ENCODE data around the gene PRADC1. TPM values are rescaled to one million over a fixed set of nuclear protein-coding genes. Genes with fewer than 3 reads are reported as not detected.

The PRADC1 gene
- total and polyA plus RNA-seq, 4 donors, result 12.1 to 41.4 (median 30.6) TPM

DNA sequence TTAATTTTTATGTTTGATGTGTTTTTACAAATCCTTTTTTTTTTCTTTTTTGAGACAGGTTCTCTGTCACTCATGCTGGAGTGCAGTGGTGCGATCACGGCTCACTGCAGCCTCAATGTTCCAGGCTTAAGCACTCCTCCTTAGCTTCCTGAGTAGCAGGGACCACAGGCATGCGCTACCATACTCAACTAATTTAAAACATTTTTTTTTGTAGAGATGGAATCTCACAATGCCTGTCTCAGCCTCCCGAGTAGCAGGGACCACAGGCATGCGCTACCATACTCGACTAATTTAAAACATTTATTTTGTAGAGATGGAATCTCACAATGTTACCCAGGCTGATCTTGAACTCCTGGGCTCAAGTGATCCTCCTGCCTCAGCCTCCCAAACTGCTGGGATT is 27.4 kb downstream of the PRADC1 start:
- Histone ChIP-seq H3K27ac (ENCODE audit: low read depth in 1 of 2, low read length in 2 of 2) (no peak overlapping the region), H3K4me3 (ENCODE audit: low read depth in 1 of 3, low read length in 3 of 3) (no peak overlapping the region), H3K9me3 (ENCODE audit: control insufficient read depth in 4 of 4, low read length in 3 of 4) (no peaks in the 10 kb centered on the region), H3K9ac (ENCODE audit: low read depth in 1 of 2, low read length in 2 of 2) (no peak overlapping the region), H3K36me3 (ENCODE audit: control insufficient read depth in 4 of 4, insufficient read depth in 3 of 4, low read depth in 1 of 4, low read length in 3 of 4) (no peaks in the 10 kb centered on the region), H3K27me3 (ENCODE audit: control insufficient read depth in 4 of 4, insufficient read depth in 4 of 4, low read length in 3 of 4) (peaks cover 0 to 9% (median 2%) of the 10 kb centered on the region in 4 donors), H3K4me1 (ENCODE audit: control insufficient read depth in 4 of 4, insufficient read depth in 4 of 4, low read length in 3 of 4) (peaks cover 0 to 16% (median 7%) of the 10 kb centered on the region in 4 donors)
- 91% methylated on average over 6 of the region's 6 CpGs for WGBS
- DNase-seq (ENCODE audit: low spot score), result no peak
- TF ChIP-seq SP1 (IDR thresholded peaks at IDR 0.05) (no peak), HNF4G (IDR thresholded peaks at IDR 0.05) (no peak), TAF1 (conservative IDR thresholded peaks at IDR 0.05) (no peak), JUND (IDR thresholded peaks at IDR 0.05) (no peak), FOXA1 (IDR thresholded peaks at IDR 0.05) (no peak), HNF4A (conservative IDR thresholded peaks at IDR 0.05) (no peak), EGR1 (IDR thresholded peaks at IDR 0.05; ENCODE audit: low read depth in 2 of 2) (no peak)
- TF ChIP-seq, protein P1, sequence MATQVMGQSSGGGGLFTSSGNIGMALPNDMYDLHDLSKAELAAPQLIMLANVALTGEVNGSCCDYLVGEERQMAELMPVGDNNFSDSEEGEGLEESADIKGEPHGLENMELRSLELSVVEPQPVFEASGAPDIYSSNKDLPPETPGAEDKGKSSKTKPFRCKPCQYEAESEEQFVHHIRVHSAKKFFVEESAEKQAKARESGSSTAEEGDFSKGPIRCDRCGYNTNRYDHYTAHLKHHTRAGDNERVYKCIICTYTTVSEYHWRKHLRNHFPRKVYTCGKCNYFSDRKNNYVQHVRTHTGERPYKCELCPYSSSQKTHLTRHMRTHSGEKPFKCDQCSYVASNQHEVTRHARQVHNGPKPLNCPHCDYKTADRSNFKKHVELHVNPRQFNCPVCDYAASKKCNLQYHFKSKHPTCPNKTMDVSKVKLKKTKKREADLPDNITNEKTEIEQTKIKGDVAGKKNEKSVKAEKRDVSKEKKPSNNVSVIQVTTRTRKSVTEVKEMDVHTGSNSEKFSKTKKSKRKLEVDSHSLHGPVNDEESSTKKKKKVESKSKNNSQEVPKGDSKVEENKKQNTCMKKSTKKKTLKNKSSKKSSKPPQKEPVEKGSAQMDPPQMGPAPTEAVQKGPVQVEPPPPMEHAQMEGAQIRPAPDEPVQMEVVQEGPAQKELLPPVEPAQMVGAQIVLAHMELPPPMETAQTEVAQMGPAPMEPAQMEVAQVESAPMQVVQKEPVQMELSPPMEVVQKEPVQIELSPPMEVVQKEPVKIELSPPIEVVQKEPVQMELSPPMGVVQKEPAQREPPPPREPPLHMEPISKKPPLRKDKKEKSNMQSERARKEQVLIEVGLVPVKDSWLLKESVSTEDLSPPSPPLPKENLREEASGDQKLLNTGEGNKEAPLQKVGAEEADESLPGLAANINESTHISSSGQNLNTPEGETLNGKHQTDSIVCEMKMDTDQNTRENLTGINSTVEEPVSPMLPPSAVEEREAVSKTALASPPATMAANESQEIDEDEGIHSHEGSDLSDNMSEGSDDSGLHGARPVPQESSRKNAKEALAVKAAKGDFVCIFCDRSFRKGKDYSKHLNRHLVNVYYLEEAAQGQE (IDR thresholded peaks at IDR 0.05), result no peak
- TF ChIP-seq, protein P2, sequence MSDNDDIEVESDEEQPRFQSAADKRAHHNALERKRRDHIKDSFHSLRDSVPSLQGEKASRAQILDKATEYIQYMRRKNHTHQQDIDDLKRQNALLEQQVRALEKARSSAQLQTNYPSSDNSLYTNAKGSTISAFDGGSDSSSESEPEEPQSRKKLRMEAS (IDR thresholded peaks at IDR 0.05), result no peak

DNA sequence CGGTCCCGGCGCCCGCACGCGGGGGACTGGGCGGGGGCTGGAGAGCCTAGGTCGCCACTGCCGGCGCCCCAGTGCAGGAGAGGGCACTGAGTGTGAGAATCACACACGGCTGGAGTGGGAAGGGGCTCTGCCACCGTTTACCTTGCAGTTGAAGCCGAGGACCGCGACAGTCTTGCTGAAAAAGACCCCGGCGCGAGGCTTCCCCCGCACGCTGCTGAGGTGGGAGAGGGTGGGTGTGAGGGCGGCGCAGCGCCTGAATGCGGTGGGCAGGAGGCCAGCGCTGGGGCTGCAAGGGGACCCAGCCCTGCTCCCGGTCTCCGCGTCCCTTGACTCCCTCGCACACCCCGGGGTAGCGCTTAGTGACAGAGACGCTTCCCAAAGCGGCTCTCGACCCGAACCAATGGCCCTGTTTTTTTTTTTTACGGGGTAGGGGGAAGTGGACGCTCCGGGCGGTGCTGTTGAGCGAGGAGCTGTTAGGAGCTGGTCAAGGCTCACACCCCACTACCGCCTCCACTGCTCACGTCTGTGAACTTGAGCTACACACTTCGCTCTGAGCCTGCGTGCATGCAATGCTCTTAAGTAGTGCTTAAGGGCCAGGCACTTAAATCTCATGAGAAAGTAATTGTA is 29.9 kb downstream of the PRADC1 start:
- TF ChIP-seq EGR1 (IDR thresholded peaks at IDR 0.05; ENCODE audit: low read depth in 2 of 2) (no peak), HNF4G (IDR thresholded peaks at IDR 0.05) (no peak), RAD21 (IDR thresholded peaks at IDR 0.05) (no peak), GABPA (IDR thresholded peaks at IDR 0.05 in 1 of 2, conservative IDR thresholded peaks at IDR 0.05 in 1 of 2) (no peak), RXRA (IDR thresholded peaks at IDR 0.05) (no peak), FOXA1 (IDR thresholded peaks at IDR 0.05) (no peak), HNF4A (conservative IDR thresholded peaks at IDR 0.05) (no peak), SP1 (IDR thresholded peaks at IDR 0.05) (no peak), FOXA2 (IDR thresholded peaks at IDR 0.05) (no peak), YY1 (IDR thresholded peaks at IDR 0.05) (no peak), TAF1 (conservative IDR thresholded peaks at IDR 0.05) (no peak), JUND (IDR thresholded peaks at IDR 0.05) (no peak), NR2F2 (IDR thresholded peaks at IDR 0.05) (no peak)
- TF ChIP-seq, protein P2 (IDR thresholded peaks at IDR 0.05), result no peak
- TF ChIP-seq, protein P3, sequence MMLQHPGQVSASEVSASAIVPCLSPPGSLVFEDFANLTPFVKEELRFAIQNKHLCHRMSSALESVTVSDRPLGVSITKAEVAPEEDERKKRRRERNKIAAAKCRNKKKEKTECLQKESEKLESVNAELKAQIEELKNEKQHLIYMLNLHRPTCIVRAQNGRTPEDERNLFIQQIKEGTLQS (IDR thresholded peaks at IDR 0.05), result no peak
- TF ChIP-seq, protein P4, sequence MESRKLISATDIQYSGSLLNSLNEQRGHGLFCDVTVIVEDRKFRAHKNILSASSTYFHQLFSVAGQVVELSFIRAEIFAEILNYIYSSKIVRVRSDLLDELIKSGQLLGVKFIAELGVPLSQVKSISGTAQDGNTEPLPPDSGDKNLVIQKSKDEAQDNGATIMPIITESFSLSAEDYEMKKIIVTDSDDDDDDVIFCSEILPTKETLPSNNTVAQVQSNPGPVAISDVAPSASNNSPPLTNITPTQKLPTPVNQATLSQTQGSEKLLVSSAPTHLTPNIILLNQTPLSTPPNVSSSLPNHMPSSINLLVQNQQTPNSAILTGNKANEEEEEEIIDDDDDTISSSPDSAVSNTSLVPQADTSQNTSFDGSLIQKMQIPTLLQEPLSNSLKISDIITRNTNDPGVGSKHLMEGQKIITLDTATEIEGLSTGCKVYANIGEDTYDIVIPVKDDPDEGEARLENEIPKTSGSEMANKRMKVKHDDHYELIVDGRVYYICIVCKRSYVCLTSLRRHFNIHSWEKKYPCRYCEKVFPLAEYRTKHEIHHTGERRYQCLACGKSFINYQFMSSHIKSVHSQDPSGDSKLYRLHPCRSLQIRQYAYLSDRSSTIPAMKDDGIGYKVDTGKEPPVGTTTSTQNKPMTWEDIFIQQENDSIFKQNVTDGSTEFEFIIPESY (IDR thresholded peaks at IDR 0.05), result no peak
- TF ChIP-seq, protein P1 (IDR thresholded peaks at IDR 0.05), result no peak
- TF ChIP-seq, protein P5, sequence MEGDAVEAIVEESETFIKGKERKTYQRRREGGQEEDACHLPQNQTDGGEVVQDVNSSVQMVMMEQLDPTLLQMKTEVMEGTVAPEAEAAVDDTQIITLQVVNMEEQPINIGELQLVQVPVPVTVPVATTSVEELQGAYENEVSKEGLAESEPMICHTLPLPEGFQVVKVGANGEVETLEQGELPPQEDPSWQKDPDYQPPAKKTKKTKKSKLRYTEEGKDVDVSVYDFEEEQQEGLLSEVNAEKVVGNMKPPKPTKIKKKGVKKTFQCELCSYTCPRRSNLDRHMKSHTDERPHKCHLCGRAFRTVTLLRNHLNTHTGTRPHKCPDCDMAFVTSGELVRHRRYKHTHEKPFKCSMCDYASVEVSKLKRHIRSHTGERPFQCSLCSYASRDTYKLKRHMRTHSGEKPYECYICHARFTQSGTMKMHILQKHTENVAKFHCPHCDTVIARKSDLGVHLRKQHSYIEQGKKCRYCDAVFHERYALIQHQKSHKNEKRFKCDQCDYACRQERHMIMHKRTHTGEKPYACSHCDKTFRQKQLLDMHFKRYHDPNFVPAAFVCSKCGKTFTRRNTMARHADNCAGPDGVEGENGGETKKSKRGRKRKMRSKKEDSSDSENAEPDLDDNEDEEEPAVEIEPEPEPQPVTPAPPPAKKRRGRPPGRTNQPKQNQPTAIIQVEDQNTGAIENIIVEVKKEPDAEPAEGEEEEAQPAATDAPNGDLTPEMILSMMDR (IDR thresholded peaks at IDR 0.05; ENCODE audit: low read depth, low read length, missing input control), result no peak
- Histone ChIP-seq H3K27ac (ENCODE audit: low read depth in 1 of 2, low read length in 2 of 2) (no peak overlapping the region), H3K4me1 (ENCODE audit: control insufficient read depth in 4 of 4, insufficient read depth in 4 of 4, low read length in 3 of 4) (peaks cover 0 to 16% (median 7%) of the 10 kb centered on the region in 4 donors), H3K36me3 (ENCODE audit: control insufficient read depth in 4 of 4, insufficient read depth in 3 of 4, low read depth in 1 of 4, low read length in 3 of 4) (no peaks in the 10 kb centered on the region), H3K4me3 (ENCODE audit: low read depth in 1 of 3, low read length in 3 of 3) (peak overlapping the region in 1 of 3 donors; percentile 17), H3K9ac (ENCODE audit: low read depth in 1 of 2, low read length in 2 of 2) (no peak overlapping the region), H3K9me3 (ENCODE audit: control insufficient read depth in 4 of 4, low read length in 3 of 4) (no peaks in the 10 kb centered on the region), H3K27me3 (ENCODE audit: control insufficient read depth in 4 of 4, insufficient read depth in 4 of 4, low read length in 3 of 4) (peaks cover 0 to 9% (median 3%) of the 10 kb centered on the region in 4 donors)
- 8% methylated on average over 44 of the region's 44 CpGs for WGBS
- DNase-seq (ENCODE audit: low spot score), result no peak

Data from liver (tissue), 9 donors.